ENCODE data around the gene MBNL3. TPM values are rescaled to one million over a fixed set of nuclear protein-coding genes. Genes with fewer than 3 reads are reported as not detected.

MBNL3 gene
- polyA plus RNA-seq, 1 donor from 2014 or later, result 71.2 TPM

DNA sequence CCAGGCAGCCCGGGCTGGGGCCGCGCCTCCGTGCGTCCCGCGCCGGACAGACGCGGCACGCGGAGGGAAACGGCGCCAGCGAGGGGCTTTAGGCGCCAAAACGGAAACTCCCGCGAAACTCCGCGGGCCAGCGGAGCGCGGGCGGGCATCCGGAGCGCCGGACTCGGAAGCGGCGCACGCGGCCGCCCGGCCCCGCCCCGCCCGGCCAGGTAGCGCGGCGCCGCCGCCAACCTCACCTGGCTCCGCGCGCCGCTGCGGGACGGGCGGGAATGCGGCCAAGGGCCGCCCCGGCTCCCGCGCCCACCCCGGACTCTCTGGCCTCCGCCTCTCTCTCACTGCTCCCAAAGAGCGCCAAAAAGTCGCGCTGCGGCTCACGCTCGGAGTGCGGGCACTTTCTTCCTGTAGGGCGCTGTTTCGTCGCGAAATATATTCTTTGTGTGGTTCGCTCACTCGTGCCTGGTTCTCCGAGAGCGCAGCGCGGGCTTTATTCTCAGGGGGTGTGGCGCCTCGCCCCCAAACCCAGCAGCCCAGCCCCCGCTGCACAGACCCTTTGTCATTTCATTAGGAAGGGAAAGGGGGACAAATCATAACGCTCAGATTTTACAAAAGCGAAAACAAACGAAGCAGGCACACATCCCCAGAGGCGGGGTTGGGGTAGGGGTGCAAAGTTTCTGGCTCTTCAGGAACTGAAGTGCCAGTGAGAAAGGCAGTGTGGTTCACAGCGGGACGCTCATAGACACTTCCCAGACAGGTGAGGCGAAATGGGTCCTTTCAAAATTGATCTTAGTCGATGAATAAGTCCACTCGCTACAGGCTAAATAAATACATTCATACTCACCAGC lies 961 bp upstream of the MBNL3 start:
- H3K4me1 Mint-ChIP-seq, result peaks cover 20 to 33% (median 22%) of the 10 kb centered on the region in 3 donors
- peaks cover 0 to 2% (median 0%) of the 10 kb centered on the region in 3 donors for H3K9me3 Mint-ChIP-seq
- peak overlapping the region; percentile 93 to 98 (median 94) for H3K4me3 Mint-ChIP-seq

DNA sequence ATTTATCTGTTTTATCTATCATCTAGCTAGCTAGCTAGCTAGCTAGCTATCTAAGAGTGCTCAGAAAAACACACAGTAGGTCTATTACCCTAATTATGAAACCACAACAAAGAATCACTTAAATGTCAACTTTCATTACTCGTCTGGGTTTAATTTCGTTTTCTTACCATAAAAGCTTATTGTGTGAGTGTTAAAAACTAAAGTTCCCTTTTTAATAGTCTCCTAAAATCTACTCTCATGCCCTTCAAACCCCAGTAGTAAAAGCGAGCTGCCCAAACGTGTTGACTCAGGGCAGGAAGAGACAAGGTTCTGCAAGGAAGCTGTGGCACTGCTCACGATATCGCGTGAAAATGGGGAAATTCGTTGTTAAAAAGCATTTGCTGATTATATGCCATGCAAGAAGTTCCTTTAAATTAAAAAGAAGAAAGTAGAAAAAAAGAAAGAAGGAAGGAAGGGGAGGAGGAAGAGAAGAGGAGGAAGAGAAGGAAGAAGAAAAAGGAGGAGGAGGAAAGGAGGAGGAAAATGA lies 595 bp downstream of the MBNL3 start:
- no peaks in the 10 kb centered on the region for H3K36me3 Mint-ChIP-seq
- H3K27me3 Mint-ChIP-seq, result peaks cover 7% of the 10 kb centered on the region
- H3K4me3 Mint-ChIP-seq, result peak overlapping the region; percentile 86 to 94 (median 93)
- peak overlapping the region; percentile 58 to 82 (median 76) for H3K27ac Mint-ChIP-seq
- peaks cover 0 to 2% (median 0%) of the 10 kb centered on the region in 3 donors for H3K9me3 Mint-ChIP-seq
- H3K4me1 Mint-ChIP-seq, result peaks cover 28 to 47% (median 33%) of the 10 kb centered on the region in 3 donors

More for the DNA sequence above, 961 bp upstream of the MBNL3 start:
- H3K36me3 Mint-ChIP-seq, result no peaks in the 10 kb centered on the region
- peaks cover 5% of the 10 kb centered on the region for H3K27me3 Mint-ChIP-seq
- H3K27ac Mint-ChIP-seq, result peak overlapping the region; percentile 74 to 91 (median 85)

DNA sequence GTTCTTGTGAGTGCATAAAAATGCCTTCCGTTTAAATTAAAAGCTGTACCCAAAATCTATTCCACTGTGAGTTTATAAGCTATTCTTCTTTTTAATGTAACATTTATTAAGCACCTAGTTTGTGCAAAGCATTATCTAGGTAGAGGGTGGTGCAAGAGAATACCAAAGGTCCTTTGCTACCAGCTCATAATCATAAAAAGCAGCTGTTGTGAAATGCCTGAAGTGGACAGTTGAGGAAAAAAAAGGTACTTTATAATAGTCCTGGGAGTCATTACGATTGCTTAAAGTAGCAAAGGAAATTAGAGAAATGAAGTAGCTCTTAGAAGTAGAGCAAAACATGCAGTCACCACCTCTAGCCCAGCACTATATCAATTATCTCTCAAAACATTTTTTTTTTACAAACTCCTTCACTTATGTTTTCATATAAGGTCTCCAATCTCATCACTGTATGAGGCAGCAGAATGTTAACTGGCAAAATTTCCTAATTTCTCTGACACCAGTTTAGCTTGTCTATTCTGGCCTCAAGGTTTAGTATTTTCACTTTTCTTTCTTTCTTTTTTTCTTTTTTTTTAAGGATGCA lies 2.1 kb downstream of the MBNL3 start:
- Mint-ChIP-seq H3K4me3 (peak overlapping the region; percentile 34 to 79 (median 66)), H3K27me3 (peaks cover 5% of the 10 kb centered on the region), H3K9me3 (peaks cover 0 to 2% (median 0%) of the 10 kb centered on the region in 3 donors), H3K36me3 (no peaks in the 10 kb centered on the region), H3K4me1 (peaks cover 30 to 50% (median 36%) of the 10 kb centered on the region in 3 donors), H3K27ac (peak overlapping the region in 2 of 3 donors; percentile 56 to 58)

DNA sequence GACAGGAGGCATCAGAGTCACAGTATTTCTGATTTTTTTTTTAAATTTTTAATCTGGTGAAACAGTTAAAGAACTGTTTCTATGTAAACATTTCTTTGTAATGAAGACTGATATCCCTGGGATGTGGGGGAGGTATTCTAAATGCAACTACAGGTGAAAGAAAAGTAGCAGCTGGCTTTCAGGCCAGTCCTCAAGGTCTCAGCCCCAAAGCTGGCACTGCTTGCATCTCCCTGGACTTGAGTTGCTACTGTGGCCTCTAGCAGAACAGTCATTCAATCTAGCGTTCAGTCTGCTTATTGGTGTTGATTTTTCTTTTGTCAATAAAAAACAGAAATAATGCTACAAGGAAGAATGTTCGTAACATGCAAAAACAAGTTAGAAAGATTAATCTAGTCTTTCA lies 4.9 kb downstream of the MBNL3 start:
- Mint-ChIP-seq H3K4me3 (peak overlapping the region in 1 of 4 donors; percentile 49), H3K9me3 (no peaks in the 10 kb centered on the region), H3K27ac (peak overlapping the region in 1 of 3 donors; percentile 27), H3K36me3 (no peaks in the 10 kb centered on the region), H3K4me1 (peaks cover 30 to 60% (median 47%) of the 10 kb centered on the region in 3 donors), H3K27me3 (peaks cover 3% of the 10 kb centered on the region)

DNA sequence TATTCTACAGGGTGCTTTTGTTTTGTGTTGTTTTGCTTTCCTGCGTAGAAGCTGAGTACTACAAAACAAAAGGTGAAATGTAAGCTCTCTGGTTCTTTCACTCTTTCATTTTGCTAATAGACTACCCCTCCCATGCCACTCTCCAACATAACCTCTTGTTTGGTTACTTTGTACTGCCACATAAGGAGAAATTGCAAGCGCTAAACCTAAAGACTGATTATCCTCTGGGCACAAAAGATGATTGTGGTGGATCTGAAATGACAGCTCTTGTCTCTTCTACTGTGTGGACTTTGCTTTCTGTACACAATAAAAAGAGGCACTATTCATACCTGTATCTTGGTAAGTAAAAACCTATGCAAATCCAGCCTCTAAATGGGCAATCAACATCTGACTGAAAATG lies 5.3 kb downstream of the MBNL3 start:
- Mint-ChIP-seq H3K27me3 (peaks cover 3% of the 10 kb centered on the region), H3K4me3 (peak overlapping the region in 2 of 4 donors; percentile 13 to 49), H3K36me3 (no peaks in the 10 kb centered on the region), H3K9me3 (no peaks in the 10 kb centered on the region), H3K4me1 (peaks cover 32 to 60% (median 47%) of the 10 kb centered on the region in 3 donors), H3K27ac (peak overlapping the region in 2 of 3 donors; percentile 27 to 52)

DNA sequence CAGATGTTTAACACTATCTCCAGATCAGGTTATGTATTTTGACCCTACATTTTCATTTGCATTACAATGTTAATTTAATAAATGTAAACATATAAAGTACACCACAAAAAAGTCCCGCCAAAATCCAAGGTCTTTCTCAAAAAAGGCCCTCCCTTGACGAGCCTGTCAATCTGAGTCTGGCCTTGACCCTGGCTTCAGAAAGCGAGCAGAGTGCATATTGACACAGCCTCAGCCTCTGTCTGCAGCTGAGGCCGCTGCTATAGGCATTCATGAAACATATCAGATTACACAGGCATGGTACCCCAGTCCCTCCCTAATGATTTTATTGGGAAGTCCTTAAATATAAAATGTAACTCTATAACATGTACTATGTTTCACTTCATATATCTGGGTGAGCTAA lies 6.2 kb downstream of the MBNL3 start:
- Mint-ChIP-seq H3K27me3 (peaks cover 3% of the 10 kb centered on the region), H3K27ac (peak overlapping the region in 1 of 3 donors; percentile 52), H3K9me3 (no peaks in the 10 kb centered on the region), H3K4me3 (peak overlapping the region in 1 of 4 donors; percentile 17), H3K4me1 (peaks cover 35 to 64% (median 47%) of the 10 kb centered on the region in 3 donors), H3K36me3 (no peaks in the 10 kb centered on the region)

DNA sequence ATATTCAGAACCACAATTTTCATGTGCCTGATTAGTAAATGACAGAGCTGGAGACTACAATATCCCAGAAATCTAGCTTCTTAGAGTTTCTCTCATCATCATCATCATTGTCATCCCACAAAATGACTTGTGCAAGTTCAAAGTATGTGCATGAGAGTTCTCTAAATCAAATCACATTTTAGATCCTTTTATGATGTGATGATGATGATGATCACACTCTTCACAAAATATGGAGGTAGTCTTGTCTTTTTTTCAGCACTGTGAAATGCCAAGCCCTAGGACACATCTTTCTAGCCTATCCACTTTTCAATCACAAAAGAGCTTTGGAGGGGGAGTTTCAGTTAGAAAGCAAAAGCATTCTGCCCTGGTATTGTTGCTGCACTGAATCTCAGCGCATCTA lies 7.4 kb downstream of the MBNL3 start:
- Mint-ChIP-seq H3K9me3 (no peaks in the 10 kb centered on the region), H3K4me1 (peaks cover 35 to 58% (median 44%) of the 10 kb centered on the region in 3 donors), H3K36me3 (no peaks in the 10 kb centered on the region), H3K4me3 (peak overlapping the region; percentile 26 to 95 (median 93)), H3K27ac (peak overlapping the region in 2 of 3 donors; percentile 82 to 93), H3K27me3 (peaks cover 4% of the 10 kb centered on the region)

DNA sequence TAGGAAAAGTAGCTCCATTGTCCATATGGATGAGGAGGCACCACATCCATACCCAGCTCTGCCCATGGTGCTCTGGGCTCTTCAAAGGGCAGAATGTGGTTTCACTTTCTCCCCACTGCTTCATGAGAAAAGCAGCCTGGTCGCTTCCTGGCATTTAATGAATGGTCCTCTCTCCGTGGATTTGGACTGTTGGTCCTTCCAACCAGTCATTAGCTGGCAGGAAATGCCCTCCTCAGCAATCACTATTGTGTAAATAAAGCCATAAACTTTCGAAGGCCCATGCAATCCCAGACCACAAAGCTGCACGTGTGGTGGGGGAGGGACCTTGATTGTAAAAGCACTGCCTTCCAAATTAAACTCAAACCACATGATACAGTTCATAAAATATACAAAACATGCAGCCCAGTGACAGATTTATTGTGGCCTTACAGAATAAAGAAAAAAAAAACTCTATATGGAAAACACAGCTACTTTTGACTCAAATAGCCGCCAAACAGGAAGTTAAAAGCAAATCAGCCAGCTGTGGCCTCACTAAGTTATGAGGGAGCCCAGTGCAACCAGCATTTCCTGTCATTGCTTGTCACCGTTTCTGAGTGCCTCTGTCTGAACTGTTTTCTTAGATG lies 8.1 kb downstream of the MBNL3 start:
- Mint-ChIP-seq H3K27me3 (peaks cover 4% of the 10 kb centered on the region), H3K4me1 (peaks cover 32 to 53% (median 45%) of the 10 kb centered on the region in 3 donors), H3K27ac (peak overlapping the region; percentile 91 to 93 (median 93)), H3K9me3 (no peaks in the 10 kb centered on the region), H3K36me3 (no peaks in the 10 kb centered on the region), H3K4me3 (peak overlapping the region; percentile 80 to 95 (median 93))

DNA sequence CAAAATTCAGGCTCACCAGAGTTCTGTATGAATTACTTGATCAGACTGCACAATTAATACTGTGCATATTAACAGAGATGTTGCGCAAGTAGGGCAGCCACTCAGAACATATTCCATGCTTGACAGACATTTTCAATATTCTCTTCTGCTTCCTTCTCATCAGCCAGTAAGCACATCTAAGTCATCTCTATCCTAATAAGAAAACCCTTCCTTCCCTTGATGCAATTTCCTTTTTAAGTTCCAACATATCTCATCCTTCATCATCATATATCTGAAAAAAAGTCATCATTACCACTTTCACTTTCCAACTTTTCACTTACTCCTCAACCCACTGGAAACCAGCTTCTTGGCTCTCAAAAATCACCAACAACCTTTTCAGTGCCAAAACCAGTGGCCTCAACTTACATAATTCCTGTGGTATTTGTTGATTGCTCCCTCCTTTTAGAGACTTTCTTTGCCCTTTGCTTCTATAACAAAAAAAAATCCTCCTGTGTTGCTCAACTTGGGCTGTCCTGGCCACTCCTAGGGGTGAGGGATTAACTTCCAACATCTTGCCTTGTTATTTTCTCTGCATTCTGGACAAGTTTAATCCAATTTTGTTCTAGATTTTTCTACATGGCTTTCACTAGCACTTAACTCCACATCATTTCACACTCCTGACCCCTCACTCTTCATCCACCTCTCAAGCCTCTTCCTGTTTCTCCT lies 14.1 kb downstream of the MBNL3 start:
- Mint-ChIP-seq H3K27ac (no peak overlapping the region), H3K4me1 (peaks cover 11 to 24% (median 20%) of the 10 kb centered on the region in 3 donors), H3K4me3 (no peak overlapping the region), H3K27me3 (peaks cover 1% of the 10 kb centered on the region), H3K9me3 (no peaks in the 10 kb centered on the region), H3K36me3 (no peaks in the 10 kb centered on the region)

DNA sequence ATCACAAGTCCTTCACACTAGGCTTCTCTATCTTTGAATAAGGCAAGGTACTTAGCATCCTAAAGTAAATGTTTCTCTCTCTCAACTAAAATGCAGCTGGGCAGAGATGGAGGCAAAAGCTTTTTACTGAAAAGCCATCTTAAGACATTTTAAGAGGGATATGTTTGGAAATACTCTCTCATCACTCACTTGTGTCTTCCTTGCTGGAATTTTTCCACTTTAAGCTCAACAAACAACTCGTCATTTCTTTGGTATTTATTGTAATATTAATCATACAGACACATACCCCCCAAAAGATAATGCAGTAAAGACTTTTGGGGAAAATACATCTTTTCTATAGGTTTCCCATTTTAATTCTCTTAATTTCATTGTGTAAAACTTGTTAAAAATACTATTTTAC lies 16.4 kb downstream of the MBNL3 start:
- H3K36me3 Mint-ChIP-seq, result no peaks in the 10 kb centered on the region
- H3K27ac Mint-ChIP-seq, result no peak overlapping the region
- H3K27me3 Mint-ChIP-seq, result peaks cover 1% of the 10 kb centered on the region
- no peaks in the 10 kb centered on the region for H3K9me3 Mint-ChIP-seq
- H3K4me1 Mint-ChIP-seq, result peaks cover 7 to 20% (median 16%) of the 10 kb centered on the region in 3 donors
- no peak overlapping the region for H3K4me3 Mint-ChIP-seq

DNA sequence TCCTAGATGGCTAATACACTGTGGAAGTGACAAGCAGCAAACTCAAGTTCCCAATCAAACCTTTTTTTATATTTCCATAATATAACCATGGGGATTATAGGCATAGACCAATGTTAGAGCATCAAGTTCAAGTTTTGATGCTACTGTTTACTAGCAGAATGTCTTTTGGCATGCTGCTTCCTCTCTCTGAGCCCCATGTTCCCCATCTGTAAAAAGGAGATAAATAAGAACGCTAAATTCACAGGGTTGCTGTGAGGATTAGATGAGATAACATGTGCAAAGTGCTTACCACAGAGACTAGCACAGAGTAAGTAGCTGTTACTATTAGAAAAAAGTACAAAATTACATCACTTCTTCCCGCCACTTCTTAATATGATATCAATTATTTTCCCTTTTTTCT lies 18.0 kb downstream of the MBNL3 start:
- peaks cover 5 to 19% (median 14%) of the 10 kb centered on the region in 3 donors for H3K4me1 Mint-ChIP-seq
- no peak overlapping the region for H3K4me3 Mint-ChIP-seq
- H3K27ac Mint-ChIP-seq, result no peak overlapping the region
- no peaks in the 10 kb centered on the region for H3K36me3 Mint-ChIP-seq
- H3K27me3 Mint-ChIP-seq, result no peaks in the 10 kb centered on the region
- no peaks in the 10 kb centered on the region for H3K9me3 Mint-ChIP-seq

DNA sequence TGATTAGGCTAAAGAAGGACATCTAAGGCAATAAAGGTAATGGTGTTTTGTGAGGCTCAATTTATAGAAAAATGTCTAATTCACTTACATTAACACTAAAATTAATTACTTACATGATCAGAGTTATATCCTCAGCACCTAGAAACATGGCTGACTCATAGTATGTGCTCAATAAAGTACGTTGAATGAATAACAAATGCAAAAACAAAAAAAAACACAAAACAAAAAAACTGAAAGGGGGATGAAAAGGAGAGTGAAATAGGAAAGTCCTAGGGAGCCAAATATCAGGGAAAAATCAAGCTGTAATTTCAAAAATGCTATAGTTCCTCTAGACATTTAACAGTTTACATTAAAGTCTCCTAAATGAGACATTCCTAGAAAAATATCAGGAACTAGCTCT lies 18.7 kb downstream of the MBNL3 start:
- no peaks in the 10 kb centered on the region for H3K36me3 Mint-ChIP-seq
- no peaks in the 10 kb centered on the region for H3K27me3 Mint-ChIP-seq
- H3K27ac Mint-ChIP-seq, result no peak overlapping the region
- H3K4me3 Mint-ChIP-seq, result no peak overlapping the region
- H3K4me1 Mint-ChIP-seq, result peaks cover 2 to 15% (median 9%) of the 10 kb centered on the region in 3 donors
- no peaks in the 10 kb centered on the region for H3K9me3 Mint-ChIP-seq

DNA sequence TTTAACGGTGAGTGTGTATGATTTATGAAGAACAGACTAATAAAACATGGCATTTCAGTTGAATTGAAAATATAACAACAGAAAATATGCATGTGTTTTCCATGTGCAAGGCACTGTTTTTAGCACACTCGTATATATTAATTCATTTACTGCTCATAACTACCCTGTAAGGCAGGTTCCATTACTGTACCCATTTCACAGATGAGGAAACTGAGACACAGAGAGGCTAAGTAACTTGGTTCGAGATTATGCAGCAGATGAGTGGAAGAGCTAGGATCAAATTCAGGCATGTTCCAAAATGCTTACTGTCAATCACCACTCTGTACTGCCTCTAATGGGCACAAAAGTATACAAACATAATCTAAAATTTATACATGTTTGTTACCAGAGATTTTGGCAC lies 20.4 kb downstream of the MBNL3 start:
- no peak overlapping the region for H3K4me3 Mint-ChIP-seq
- no peak overlapping the region for H3K27ac Mint-ChIP-seq
- no peaks in the 10 kb centered on the region for H3K27me3 Mint-ChIP-seq
- no peaks in the 10 kb centered on the region for H3K9me3 Mint-ChIP-seq
- peaks cover 0 to 6% (median 0%) of the 10 kb centered on the region in 3 donors for H3K4me1 Mint-ChIP-seq
- no peaks in the 10 kb centered on the region for H3K36me3 Mint-ChIP-seq

DNA sequence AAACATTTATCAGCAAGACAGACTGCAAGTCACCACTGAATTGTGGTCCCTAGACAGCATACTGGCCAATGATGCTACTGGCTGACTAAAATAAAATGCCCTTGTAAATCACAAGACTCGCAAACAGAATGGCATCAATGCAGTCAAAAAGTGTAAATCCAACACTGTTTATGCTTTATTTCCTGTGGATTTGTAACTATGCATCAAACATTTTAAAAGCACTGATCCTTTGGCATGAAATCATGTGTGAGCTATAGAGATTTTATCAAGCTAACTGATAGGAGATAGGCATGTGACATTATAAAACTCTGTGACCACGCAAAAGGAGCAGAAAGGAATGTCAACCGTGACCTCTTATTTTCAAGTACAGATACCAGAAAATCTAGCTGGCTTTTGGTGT lies 20.8 kb downstream of the MBNL3 start:
- H3K36me3 Mint-ChIP-seq, result no peaks in the 10 kb centered on the region
- H3K4me1 Mint-ChIP-seq, result peaks cover 0 to 6% (median 0%) of the 10 kb centered on the region in 3 donors
- no peak overlapping the region for H3K27ac Mint-ChIP-seq
- H3K4me3 Mint-ChIP-seq, result no peak overlapping the region
- H3K9me3 Mint-ChIP-seq, result no peaks in the 10 kb centered on the region
- no peaks in the 10 kb centered on the region for H3K27me3 Mint-ChIP-seq
